Activated naive CD8-positive, alpha-beta T cell treated with anti-CD3 and anti-CD28 coated beads, Interleukin-2, amount 50 U/mL, for 24 hours (primary cell): ENCODE results near the gene FER.

Experiments used
- ATAC-seq: fragments of 150-1000 bp; cut with Tn5 transposase; one replicate; pipeline ENCODE4 v1.10.0; 2021
- DNase-seq: peaks from one replicate; pipeline ENCODE4 v3.0.0; 2021
- H3K27ac Mint-ChIP-seq: one replicate; pipeline ENCODE4 v1.8.0; 2021; ENCODE audit warnings: mild to moderate bottlenecking, mixed read lengths
- H3K27me3 Mint-ChIP-seq: one replicate; pipeline ENCODE4 v1.8.0; 2021; ENCODE audit warnings: mixed read lengths
- H3K36me3 Mint-ChIP-seq: one replicate; pipeline ENCODE4 v1.8.0; 2021; ENCODE audit warnings: low read depth, mixed read lengths
- H3K4me1 Mint-ChIP-seq: one replicate; pipeline ENCODE4 v1.8.0; 2021; ENCODE audit warnings: mixed read lengths
- H3K4me3 Mint-ChIP-seq: one replicate; pipeline ENCODE4 v1.8.0; 2021; ENCODE audit warnings: mild to moderate bottlenecking, moderate library complexity, mixed read lengths
- H3K9me3 Mint-ChIP-seq: one replicate; pipeline ENCODE4 v1.8.0; 2021; ENCODE audit warnings: mixed read lengths

Gene FER

GRCh38 chr5:109196823-109197160, 449.1 kb downstream of the FER start:
- no peaks in the 10 kb centered on the region for H3K9me3 Mint-ChIP-seq

GRCh38 chr5:109199289-109199688, 451.6 kb downstream of the FER start:
- H3K27ac Mint-ChIP-seq = no peak overlapping the region
- no peak for ATAC-seq
- H3K4me3 Mint-ChIP-seq = no peak overlapping the region
- H3K27me3 Mint-ChIP-seq = no peaks in the 10 kb centered on the region
- H3K36me3 Mint-ChIP-seq = no peaks in the 10 kb centered on the region
- peaks cover 2% of the 10 kb centered on the region for H3K9me3 Mint-ChIP-seq
- no peak for DNase-seq
- H3K4me1 Mint-ChIP-seq = no peaks in the 10 kb centered on the region

More at GRCh38 chr5:109196823-109197160, 449.1 kb downstream of the FER start:
- Mint-ChIP-seq H3K4me3 (no peak overlapping the region), H3K36me3 (no peaks in the 10 kb centered on the region), H3K27ac (no peak overlapping the region), H3K4me1 (no peaks in the 10 kb centered on the region), H3K27me3 (no peaks in the 10 kb centered on the region)
- DNase-seq (no peak), ATAC-seq (no peak)

DNA sequence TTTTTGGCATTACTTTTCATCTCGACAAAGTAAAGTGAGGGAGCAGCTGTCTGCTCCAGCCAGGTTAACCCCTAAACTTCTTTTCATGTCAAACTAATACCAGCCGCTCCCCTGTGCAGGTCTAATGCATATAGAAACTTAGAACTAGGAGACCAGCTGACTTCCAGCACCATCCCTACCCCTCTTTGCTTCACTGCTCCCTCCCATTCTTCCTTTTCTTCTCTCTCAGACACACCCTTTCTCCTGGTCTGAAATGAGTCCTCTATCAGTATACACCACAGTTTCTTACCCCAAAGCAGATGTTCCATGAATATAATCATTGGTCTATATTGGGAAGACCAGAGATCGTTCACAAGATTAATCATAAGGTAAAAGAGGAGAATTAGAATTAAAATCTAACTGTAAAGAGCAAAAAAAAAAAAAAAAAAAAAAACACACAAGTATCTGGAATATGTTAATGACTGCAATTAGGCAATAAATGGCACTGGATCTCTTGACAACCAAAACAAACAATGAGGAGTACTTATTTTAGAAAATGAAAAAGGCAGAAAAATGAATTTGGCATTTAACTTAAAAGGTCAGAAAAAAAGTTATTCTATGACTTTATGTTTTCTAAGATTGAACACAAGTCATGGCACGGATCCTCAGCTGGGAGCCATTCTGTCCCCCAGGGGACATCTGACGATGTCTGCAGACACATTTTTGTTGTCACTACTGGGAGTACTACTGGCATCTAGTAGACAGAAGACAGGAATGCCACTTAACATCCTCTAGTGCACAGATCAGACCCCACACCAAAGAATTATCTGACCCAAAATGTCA, 452.3 kb downstream of the FER start:
- no peak overlapping the region for H3K4me3 Mint-ChIP-seq
- DNase-seq = no peak

DNA sequence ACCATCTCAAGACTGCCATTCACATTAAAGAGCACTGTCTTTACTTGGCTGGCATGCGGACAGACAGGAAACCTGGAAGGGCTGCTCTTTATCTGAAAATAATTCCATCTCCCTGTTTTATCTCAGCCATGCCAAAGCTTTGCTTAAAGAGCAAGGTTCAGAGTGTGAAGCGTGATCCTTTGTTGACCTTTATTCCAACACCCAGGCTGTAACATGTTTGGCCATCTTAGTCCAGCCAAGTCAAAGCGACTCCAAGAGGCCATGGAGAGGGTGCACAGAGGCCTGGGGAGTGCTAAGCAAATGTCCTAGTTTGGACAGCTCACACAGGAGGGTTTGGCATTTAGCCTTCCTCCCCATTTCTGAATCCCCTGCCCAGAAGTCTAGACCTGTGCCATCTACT, 467.3 kb downstream of the FER start:
- ATAC-seq (no peak), DNase-seq (no peak)
- Mint-ChIP-seq H3K36me3 (no peaks in the 10 kb centered on the region), H3K9me3 (peaks cover 13% of the 10 kb centered on the region), H3K27ac (no peak overlapping the region), H3K4me1 (no peaks in the 10 kb centered on the region), H3K4me3 (no peak overlapping the region), H3K27me3 (peaks cover 7% of the 10 kb centered on the region)

More for the DNA sequence above, 452.3 kb downstream of the FER start:
- Mint-ChIP-seq H3K27ac (no peak overlapping the region), H3K4me1 (no peaks in the 10 kb centered on the region), H3K36me3 (no peaks in the 10 kb centered on the region), H3K27me3 (no peaks in the 10 kb centered on the region), H3K9me3 (peaks cover 4% of the 10 kb centered on the region)
- ATAC-seq = no peak

- H3K4me1 Mint-ChIP-seq = no peaks in the 10 kb centered on the region
- peaks cover 5% of the 10 kb centered on the region for H3K27me3 Mint-ChIP-seq
- ATAC-seq = no peak
- no peaks in the 10 kb centered on the region for H3K9me3 Mint-ChIP-seq
- no peak overlapping the region for H3K4me3 Mint-ChIP-seq
- no peak overlapping the region for H3K27ac Mint-ChIP-seq
- DNase-seq = no peak
- H3K36me3 Mint-ChIP-seq = no peaks in the 10 kb centered on the region
These were observed 471.1 kb downstream of the FER start for GRCh38 chr5:109218818-109219217.

GRCh38 chr5:109223531-109223930, 475.8 kb downstream of the FER start:
- Mint-ChIP-seq H3K9me3 (no peaks in the 10 kb centered on the region), H3K4me3 (no peak overlapping the region), H3K4me1 (no peaks in the 10 kb centered on the region), H3K27me3 (peaks cover 5% of the 10 kb centered on the region), H3K36me3 (no peaks in the 10 kb centered on the region), H3K27ac (no peak overlapping the region)
- no peak for ATAC-seq
- no peak for DNase-seq

DNA sequence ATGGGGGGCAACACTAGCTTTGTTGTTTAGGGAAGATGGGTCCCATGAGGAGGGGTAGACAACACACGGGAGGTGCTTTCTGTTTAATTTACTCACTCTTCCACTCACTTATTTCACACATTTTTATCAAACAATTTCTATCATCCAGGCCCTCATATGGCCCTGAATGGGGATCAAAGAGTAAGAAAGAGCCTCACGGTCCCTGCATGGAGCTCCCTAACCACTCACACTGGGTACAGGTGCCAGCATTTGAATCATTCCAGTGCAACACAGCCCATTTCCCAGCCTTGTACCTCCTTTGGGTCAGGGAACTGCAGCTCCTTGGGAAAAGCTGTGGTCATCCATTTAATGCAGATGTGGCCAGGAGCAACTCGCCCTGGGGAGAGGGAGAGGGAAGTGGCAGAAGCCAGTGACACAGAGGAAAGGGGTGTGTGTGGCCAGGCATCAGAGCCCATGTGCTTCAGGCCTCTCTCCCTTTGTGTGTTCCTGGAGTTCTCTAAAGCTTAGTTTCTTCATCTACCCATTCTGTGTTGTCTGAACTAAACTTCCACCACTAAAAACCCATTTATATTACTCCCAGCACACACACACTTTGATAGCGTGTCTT, 476.7 kb downstream of the FER start:
- H3K4me3 Mint-ChIP-seq = no peak overlapping the region
- no peaks in the 10 kb centered on the region for H3K4me1 Mint-ChIP-seq
- no peaks in the 10 kb centered on the region for H3K27me3 Mint-ChIP-seq
- no peaks in the 10 kb centered on the region for H3K36me3 Mint-ChIP-seq
- DNase-seq = no peak
- no peak for ATAC-seq
- no peaks in the 10 kb centered on the region for H3K9me3 Mint-ChIP-seq
- H3K27ac Mint-ChIP-seq = no peak overlapping the region

- Mint-ChIP-seq H3K36me3 (no peaks in the 10 kb centered on the region), H3K27me3 (no peaks in the 10 kb centered on the region), H3K4me3 (no peak overlapping the region)
These were observed 478.3 kb downstream of the FER start for GRCh38 chr5:109225716-109226625.

DNA sequence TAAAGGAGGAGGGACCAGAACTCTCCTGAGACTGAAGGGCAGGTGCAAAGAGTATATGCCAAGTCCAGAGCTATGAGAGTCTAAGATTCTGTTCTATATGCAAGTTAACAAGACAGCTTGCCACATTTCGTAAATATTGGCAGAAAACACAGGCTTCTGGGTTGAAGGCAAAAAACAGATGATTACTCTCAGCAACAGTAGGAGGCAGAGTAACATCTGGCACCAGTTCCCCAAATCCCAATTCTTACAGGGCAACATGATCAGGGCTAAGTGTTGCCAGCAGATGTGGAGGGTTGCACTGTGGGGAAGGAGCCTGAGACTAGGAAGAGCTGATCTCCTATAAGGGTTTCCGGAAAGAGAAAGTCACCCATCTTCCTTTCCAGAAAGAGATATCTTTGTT, 482.7 kb downstream of the FER start:
- DNase-seq = no peak
- Mint-ChIP-seq H3K36me3 (no peaks in the 10 kb centered on the region), H3K27me3 (peaks cover 6% of the 10 kb centered on the region), H3K27ac (no peak overlapping the region), H3K4me1 (no peaks in the 10 kb centered on the region), H3K9me3 (peaks cover 5% of the 10 kb centered on the region), H3K4me3 (no peak overlapping the region)
- ATAC-seq = no peak

More at GRCh38 chr5:109225716-109226625, 478.3 kb downstream of the FER start:
- DNase-seq (no peak), ATAC-seq (no peak)
- no peaks in the 10 kb centered on the region for H3K4me1 Mint-ChIP-seq
- no peak overlapping the region for H3K27ac Mint-ChIP-seq
- no peaks in the 10 kb centered on the region for H3K9me3 Mint-ChIP-seq

GRCh38 chr5:109231331-109231730, 483.6 kb downstream of the FER start:
- peaks cover 6% of the 10 kb centered on the region for H3K27me3 Mint-ChIP-seq
- no peak overlapping the region for H3K4me3 Mint-ChIP-seq
- H3K4me1 Mint-ChIP-seq = no peaks in the 10 kb centered on the region
- H3K27ac Mint-ChIP-seq = no peak overlapping the region
- H3K9me3 Mint-ChIP-seq = peaks cover 10% of the 10 kb centered on the region
- ATAC-seq (no peak), DNase-seq (no peak)
- H3K36me3 Mint-ChIP-seq = no peaks in the 10 kb centered on the region

GRCh38 chr5:109234381-109234780, 486.7 kb downstream of the FER start:
- no peak overlapping the region for H3K4me3 Mint-ChIP-seq
- H3K27me3 Mint-ChIP-seq = peaks cover 6% of the 10 kb centered on the region
- H3K4me1 Mint-ChIP-seq = no peaks in the 10 kb centered on the region
- DNase-seq (no peak), ATAC-seq (no peak)
- peaks cover 14% of the 10 kb centered on the region for H3K9me3 Mint-ChIP-seq
- no peaks in the 10 kb centered on the region for H3K36me3 Mint-ChIP-seq
- no peak overlapping the region for H3K27ac Mint-ChIP-seq

DNA sequence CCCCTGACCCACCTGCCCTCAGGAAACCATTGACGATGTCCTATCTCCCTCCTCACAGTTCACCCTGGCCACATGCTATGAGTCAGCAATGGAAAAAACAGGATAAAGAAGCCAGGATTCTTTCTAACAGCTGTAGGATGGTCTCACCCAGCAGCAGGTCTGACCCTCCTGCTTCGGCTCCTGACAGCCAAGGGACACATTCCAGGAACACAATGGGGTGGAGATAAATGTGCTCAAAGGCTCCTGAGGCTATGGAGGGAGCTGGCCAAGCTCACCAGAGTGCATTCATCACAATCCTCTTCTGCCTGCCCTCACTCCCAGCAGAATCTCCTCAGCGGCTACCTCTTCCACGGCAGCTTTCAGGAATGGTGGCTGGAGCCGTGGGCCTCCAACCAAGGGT, 491.8 kb downstream of the FER start:
- Mint-ChIP-seq H3K27me3 (no peaks in the 10 kb centered on the region), H3K4me3 (no peak overlapping the region), H3K9me3 (peaks cover 14% of the 10 kb centered on the region), H3K27ac (no peak overlapping the region), H3K4me1 (peaks cover 12% of the 10 kb centered on the region), H3K36me3 (no peaks in the 10 kb centered on the region)
- no peak for DNase-seq
- no peak for ATAC-seq

DNA sequence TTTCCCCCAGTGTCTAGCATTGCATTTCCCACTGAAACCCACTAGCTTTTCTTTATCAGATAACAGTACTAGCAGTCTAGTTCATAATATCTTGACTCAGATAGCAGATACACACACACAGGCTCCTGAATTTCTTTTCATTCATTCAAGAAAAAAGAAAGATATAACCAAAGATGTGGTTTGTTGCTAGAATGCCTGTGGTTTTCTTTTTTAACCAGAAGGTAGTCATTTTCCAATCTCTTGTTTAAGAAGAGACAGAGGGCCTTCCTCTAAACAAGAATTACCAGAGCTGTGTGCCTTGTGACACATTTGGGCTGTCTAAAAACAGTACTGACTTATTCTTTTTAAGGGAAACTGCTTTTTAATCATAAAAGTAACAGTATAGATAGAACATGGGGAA, 494.8 kb downstream of the FER start:
- no peak overlapping the region for H3K27ac Mint-ChIP-seq
- DNase-seq (no peak), ATAC-seq (peak; percentile 80)
- H3K4me3 Mint-ChIP-seq = no peak overlapping the region
- peaks cover 10% of the 10 kb centered on the region for H3K36me3 Mint-ChIP-seq
- no peaks in the 10 kb centered on the region for H3K27me3 Mint-ChIP-seq
- peaks cover 19% of the 10 kb centered on the region for H3K9me3 Mint-ChIP-seq
- H3K4me1 Mint-ChIP-seq = peaks cover 12% of the 10 kb centered on the region

DNA sequence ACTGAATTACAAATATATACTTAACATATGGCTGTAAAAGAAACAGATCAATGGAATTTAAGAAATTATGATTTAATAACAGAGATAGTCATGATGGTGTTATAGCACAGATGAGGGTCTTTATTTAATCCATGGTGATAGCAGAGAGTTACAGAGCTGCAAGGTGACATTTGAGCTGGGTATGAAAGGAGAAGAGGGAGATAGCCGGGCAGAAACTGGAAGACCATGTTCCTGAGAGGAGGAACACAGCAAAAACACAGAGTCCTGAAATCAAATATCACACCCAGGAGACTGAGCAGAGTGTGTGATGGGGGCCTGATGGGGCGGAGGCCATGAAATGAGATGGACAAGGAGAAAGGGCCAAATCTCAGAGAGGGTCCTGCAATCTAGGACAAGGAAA, 498.7 kb downstream of the FER start:
- H3K4me3 Mint-ChIP-seq = no peak overlapping the region
- H3K27me3 Mint-ChIP-seq = no peaks in the 10 kb centered on the region
- DNase-seq = no peak
- ATAC-seq = no peak
- peaks cover 12% of the 10 kb centered on the region for H3K4me1 Mint-ChIP-seq
- no peak overlapping the region for H3K27ac Mint-ChIP-seq
- H3K9me3 Mint-ChIP-seq = peaks cover 19% of the 10 kb centered on the region
- H3K36me3 Mint-ChIP-seq = peaks cover 10% of the 10 kb centered on the region
